ENCODE results near the gene GLIS1.

The GLIS1 gene

GRCh38 chr1:53706356-53706755 is 32.6 kb downstream of the GLIS1 start:
- no peak overlapping the region for H3K4me3 ChIP-seq (ENCODE audit: low read depth, low read length)
- TF ChIP-seq CTCF (IDR thresholded peaks at IDR 0.05; ENCODE audit: low read depth, low read length) = no peak

GRCh38 chr1:53705446-53706096 is 33.4 kb downstream of the GLIS1 start:
- TF ChIP-seq CTCF (IDR thresholded peaks at IDR 0.05; ENCODE audit: low read depth, low read length) = no peak
- H3K4me3 ChIP-seq (ENCODE audit: low read depth, low read length) = no peak overlapping the region

GRCh38 chr1:53704804-53705445 is 34.0 kb downstream of the GLIS1 start:
- H3K4me3 ChIP-seq (ENCODE audit: low read depth, low read length) = no peak overlapping the region
- TF ChIP-seq CTCF (IDR thresholded peaks at IDR 0.05; ENCODE audit: low read depth, low read length) = no peak

GRCh38 chr1:53704304-53704703 is 34.7 kb downstream of the GLIS1 start:
- no peak for TF ChIP-seq CTCF (IDR thresholded peaks at IDR 0.05; ENCODE audit: low read depth, low read length)
- H3K4me3 ChIP-seq (ENCODE audit: low read depth, low read length) = no peak overlapping the region

GRCh38 chr1:53703174-53703573 is 35.8 kb downstream of the GLIS1 start:
- H3K4me3 ChIP-seq (ENCODE audit: low read depth, low read length) = no peak overlapping the region
- no peak for TF ChIP-seq CTCF (IDR thresholded peaks at IDR 0.05; ENCODE audit: low read depth, low read length)

- no peak overlapping the region for H3K4me3 ChIP-seq (ENCODE audit: low read depth, low read length)
Observed at GRCh38 chr1:53702341-53702740, 36.6 kb downstream of the GLIS1 start.

More at GRCh38 chr1:53702341-53702740, 36.6 kb downstream of the GLIS1 start:
- no peak for TF ChIP-seq CTCF (IDR thresholded peaks at IDR 0.05; ENCODE audit: low read depth, low read length)

Measured in WI38 (cell line).